HG02588 (cell line): ENCODE data around the gene RASSF4.

ENCODE experiments used
- ATAC-seq: cut with Tn5 transposase; IDR thresholded peaks from one replicate; pipeline ENCODE4 v1.9.1; 2021; ENCODE audit warnings: mild to moderate bottlenecking, moderate library complexity; ENCODE audit not compliant: unreplicated experiment

The RASSF4 gene

GRCh38 chr10:44986179-44986578, 26.6 kb downstream of the RASSF4 start:
- ATAC-seq, result no peak

DNA sequence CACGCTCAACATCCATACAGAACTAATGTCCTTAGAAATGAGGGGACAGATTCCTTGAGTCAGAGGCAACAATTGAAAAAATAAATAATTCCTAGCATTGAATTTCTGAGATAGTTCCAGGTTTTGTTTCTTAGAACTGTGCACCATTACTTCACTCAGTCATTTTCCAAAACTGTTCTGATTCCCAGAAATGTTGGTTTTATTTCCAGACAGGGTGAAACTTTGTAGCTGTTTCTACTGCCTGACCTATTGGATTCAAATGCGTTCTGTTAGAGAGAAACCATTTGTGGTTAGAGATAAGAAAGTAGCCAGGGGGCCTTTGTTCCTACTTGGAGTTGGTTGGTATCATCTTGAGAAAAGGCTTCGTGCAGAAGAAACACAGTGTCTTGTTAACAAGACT, 27.1 kb downstream of the RASSF4 start:
- ATAC-seq, result no peak

DNA sequence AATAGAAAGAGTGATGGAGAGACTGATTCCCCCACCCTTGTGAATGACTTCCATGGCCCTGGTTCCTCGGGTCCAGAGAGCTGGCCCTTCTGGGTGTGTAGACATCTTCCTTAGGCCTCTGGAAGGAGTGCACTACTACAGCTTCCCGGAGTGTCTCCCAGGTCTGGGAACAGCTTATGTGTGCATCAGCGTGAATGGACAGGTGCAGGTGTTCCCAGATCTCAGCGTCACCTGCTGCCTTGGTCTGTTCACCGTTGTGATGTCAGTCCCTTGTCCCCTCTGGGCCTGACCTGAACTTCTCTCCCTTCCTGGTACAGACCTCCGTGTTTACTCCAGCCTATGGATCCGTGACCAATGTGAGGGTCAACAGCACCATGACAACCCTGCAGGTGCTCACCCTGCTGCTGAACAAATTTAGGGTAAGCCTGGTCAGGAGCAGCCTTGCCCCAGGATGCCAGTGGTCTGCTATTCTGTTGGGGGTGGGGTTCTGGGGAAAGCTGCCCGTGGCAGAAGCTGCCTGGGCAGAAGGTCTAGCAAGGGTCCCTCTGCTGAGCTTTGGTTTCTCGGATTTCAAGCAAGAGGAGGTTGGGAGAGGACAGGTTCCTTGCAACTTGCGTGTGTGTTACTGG, 29.5 kb downstream of the RASSF4 start:
- ATAC-seq, result no peak

DNA sequence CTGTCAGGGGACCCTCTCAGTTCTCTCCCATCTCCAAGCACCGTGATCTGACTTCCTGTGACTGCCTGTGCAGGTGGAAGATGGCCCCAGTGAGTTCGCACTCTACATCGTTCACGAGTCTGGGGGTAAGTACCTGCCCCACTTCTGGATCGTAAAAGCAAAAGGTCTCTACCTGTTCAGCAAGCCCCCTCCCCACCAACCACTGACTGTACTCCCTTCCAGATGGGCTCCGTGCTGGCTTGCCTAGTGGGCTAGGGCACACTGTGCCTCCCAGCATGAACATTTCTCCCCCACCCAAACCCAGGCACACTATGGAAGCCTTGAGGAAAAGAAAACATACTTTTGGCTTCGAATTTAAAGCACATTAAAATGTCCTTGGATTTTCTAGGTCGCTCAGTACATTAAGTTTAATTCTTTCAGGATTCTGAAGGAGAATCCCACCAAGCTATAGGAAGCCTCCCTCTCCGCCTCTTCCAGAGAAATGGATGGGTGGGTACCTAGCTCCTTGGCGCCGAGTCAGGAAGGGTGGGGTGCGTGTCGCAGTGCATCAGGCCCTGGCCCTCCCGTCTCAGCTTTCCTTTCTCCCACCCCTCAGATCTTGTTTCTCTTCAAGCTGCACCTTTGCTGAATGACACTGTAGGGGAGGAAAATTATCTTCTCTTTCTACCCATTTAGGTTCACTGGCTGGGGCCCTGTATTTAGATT, 30.1 kb downstream of the RASSF4 start:
- ATAC-seq, result no peak

- ATAC-seq, result no peak
Measured at GRCh38 chr10:44990302-44990655, 30.7 kb downstream of the RASSF4 start.

DNA sequence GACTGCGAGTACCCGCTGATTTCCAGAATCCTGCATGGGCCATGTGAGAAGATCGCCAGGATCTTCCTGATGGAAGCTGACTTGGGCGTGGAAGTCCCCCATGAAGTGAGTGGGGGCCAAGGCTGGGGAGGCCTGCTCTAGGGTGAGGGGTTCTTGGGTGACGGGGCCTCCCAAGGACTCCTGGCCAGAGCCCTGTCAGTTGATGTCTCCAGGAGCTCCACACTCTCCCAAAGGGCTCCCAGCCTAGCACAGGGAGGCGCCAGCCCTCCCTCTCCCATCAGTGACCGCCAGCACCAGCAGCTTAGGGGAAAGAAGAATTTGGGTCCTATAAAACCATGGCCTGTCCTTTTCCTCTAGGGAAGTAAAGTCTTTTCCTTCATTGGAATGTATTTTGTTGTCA, 31.4 kb downstream of the RASSF4 start:
- ATAC-seq, result no peak

GRCh38 chr10:44991571-44991970, 32.0 kb downstream of the RASSF4 start:
- ATAC-seq, result no peak

DNA sequence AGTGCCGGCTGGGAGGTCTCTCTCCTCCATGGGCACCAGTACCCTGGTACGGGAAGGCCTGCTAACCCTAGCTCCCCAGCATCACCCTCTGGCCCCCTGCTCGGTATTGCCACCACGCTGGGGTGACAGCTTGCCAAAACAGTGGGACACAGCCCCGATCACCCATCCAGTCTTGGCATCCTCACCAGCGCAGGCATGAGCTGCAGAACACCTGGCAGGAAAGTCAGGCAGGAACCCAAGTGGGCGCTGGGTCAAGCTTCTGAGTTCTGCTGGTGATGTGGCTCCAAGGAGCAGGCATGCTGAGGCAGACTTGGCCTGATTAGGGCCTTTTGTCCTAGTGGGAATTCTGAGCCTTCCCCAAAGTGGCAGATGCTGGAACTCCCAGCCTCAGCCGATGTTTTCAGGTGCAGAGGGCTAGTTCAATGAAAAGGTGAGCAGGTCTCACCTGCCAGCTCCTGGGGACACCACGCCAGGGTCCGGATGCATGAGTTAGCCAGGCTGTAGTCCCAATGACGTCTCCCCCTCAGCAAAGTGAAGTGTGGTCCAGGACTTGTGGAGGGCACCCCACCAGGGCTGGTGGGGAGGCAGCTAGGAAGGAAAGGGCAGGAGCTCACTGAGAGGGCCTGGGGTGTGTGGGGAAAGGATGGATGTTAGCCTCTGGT, 32.6 kb downstream of the RASSF4 start:
- ATAC-seq, result no peak

GRCh38 chr10:44992732-44993225, 33.2 kb downstream of the RASSF4 start:
- no peak for ATAC-seq

- no peak for ATAC-seq
Measured at GRCh38 chr10:44993226-44993921, 33.8 kb downstream of the RASSF4 start.

DNA sequence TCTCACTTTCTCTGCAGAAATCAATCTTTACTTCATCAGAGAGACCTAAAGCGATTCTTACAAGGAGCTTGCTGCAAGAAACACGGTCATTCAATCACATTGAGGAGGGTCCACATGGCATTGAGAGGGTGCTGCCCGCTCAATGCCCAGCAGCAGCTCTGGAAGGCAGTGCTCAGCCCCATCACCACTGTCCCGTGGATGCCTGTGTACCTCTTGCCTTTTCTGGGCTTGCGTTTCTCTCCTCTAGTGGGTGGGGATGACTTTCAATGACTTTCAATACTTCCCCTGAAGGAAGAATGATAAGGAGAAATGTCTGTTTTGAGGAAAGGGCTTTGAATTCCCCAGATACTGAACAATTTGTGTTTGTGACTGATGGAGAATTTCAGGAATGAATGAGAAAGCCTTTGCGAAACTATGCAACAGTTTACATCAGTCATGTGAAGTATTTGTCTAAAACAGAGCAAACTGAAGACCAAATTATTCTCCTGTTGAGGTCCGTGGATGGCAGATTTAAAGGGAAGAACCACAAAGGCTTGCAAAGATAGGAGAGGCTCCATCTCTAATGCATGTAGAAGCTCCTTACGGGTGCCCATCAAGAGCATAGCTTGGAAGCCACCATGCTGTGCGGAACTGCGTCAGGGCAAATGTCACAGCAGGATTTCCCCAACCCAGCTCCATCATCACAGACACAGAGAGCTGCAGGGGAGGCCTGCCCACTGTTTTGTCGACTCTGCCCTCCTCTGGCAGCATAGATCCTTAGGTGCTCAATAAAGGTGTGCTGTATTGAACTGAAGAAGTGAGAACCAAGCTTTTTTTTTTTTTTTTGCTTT, 34.5 kb downstream of the RASSF4 start:
- ATAC-seq, result no peak

DNA sequence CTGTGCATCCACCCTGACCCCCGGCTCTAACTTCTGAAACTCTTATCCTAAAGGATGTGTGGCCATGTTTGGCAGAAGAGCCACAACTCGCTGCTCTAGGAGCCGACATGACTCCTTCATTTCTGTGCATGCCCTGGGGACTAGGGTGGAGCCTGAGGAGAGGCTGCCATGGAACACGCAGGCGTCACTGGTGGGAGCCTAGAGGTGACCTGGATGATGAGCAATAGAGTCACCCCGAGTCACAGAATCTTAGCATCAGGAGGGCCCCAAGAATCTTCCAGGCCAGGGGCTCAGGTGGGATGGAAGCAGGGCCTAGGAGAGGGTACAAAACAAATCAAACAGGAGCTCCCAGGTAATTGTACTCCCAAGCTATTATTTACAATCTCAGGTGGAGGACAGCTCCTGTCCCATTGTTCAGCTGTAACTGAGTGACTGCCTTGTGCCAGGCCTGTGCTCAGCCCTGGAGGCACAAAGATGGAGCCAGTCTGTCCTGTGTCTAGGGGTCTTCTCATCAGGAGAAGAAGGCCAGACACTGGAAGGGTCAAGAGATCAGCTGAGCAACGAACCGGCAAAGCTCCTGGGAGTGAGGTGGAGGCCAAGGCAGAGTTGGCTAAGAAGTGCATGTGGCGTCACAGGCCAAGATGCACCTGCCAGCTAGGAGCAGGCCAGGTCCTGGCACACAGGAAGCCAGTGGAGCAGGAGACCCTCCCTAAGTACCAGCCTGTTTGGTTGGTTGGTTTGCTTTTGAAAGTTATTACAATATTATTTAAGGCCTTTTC, 35.3 kb downstream of the RASSF4 start:
- ATAC-seq, result no peak

DNA sequence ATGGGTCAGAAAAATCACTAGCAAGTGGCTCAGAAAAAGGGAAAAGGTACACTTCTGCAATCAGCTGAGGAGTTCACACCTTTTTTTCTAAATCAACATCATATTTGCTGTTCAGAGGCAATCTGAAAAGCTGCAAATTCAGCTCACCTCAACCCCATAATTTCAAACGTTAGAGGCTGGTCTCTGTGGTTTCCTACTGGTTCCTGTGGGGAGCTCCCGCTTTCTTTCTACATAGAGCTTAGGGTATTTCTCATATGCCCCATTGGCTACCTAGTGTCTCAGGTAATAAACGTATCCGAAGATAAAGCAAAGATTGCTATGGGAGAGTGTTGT, 35.9 kb downstream of the RASSF4 start:
- no peak for ATAC-seq

DNA sequence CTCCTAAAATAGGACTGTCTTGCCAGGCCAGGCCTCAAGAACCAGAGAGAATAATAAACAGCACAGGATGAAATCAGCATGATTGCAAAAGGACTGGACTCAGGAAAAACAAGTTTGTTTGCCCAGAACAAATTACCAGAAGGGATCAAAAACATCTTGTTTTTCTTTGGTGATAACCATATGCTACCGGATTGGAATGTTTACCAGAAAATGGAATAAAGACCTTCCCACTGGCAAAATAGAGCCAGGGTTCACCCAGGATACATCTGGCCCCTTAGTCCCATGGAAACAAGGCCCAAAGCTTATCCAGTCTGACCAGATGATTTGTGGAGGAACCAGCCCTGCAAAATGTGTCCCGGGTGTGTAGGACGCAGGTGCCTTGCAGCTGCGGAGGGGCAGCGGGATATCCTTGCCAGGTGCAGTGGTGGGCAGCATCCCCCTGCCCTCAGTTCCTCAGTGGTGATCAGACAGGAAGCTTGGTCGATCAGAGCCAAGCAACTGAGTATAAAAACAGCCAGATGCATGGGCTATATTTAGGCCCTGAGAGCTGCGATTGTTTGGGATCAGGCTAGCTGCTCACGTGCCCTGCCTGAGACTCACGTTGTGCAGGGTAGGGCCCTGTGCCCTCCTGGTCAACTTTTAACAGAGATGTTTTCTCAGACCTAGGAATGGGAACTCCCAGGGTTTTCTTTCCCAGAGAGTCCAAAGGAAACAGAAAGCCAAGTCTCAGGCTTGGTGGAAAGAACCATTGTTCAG, 36.5 kb downstream of the RASSF4 start:
- ATAC-seq, result no peak

DNA sequence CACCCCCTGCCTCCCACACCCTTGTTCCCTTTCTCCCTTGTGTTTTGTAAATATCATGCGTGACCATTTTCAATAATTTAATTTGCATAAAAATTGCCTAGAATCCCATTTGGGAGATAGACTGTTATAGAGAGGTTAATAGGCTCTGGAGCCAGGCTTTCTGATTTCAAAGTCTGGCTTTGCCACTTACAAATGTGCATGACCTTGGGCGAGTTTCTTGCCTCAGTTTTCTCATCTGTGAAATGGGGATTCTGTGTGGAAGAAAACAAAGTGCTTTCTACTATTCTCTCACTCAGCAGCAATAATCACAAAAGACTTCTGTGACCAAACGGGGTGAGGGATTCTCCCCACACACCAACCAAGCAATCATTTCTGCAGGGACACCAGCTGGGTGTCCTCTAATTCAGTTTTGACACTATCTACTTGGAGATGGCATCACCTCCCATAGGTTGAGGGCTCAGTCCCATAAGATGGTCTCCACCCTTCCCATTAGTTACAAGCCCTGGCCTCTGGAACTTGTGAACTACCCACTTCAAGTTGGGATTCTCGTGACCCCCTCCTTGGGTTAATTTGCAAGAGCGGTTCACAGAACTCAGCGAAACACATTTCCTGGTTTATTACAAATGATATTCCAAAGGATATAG, 37.6 kb downstream of the RASSF4 start:
- no peak for ATAC-seq

DNA sequence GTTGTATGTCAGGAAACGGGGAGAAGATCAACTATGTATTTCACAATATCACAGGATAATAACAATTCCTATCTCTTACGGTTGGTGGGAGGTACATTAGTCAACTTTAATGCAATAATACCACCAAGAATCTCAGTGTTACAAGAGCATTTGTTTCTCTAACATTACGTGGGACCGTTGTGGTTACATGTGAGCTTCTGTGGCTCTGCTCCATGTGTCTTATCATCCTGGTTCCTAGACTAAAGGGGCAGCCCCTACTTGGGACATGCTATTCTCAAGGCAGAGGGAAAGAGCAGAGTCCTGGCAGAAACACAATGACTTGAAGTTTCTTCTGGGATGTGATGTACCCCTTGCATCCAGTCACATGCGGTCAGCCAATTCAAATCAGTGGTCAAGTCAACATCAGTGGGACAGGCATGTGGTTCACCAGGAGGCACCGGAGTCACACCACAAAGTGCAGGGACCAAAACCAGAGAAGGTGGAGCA, 38.6 kb downstream of the RASSF4 start:
- ATAC-seq, result no peak

DNA sequence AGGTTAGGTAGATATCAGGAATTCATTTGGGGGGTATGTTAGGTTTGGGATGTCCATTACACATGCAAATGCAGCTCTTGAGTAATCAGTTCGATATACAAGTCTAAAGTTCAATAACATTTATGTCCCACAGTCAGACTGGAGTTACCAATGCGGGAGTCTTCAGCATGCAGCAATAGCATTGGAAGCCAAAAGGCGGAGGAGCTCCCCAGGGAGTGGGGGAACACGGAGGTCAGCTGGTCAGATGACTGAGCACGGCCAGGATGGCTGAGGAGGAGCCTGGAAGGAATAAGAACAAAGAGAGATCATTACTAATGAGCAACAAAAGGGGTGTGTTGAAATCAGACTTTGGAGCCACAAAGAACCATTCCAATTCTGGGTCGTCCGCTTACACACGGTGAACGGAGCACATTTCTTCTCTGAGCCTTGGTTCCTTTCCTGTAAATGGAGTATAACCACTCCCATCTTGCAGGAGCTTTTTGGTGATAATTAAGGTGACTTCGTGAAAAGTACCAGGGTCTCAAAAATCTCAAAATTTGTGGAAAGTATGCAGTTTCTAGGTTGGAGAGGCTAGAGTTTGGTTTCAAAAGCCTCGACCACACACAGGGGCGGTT, 40.6 kb downstream of the RASSF4 start:
- ATAC-seq, result no peak

- ATAC-seq, result peak; percentile 68
Measured at GRCh38 chr10:45000752-45001380, 41.3 kb downstream of the RASSF4 start, which contains the start of gene ZNF22. ZNF22 (plus strand) TSS chr10:45000923; CDS start chr10:45003369, 2,446 bp downstream.
